MCF 10A (cell line): ENCODE measurements around the gene UBE2L6. TPM values are rescaled to one million over a fixed set of nuclear protein-coding genes. Genes with fewer than 3 reads are reported as not detected.

ENCODE experiments used
- BruUV-seq: library from RNA; stranded (reverse); fragments of 400-500 nt; replicated peaks from 2 replicates; lab custom pipeline; 2021; lab: Mats Ljungman, UMichigan
- CTCF ChIA-PET: fragments of 300-600 bp; sonication (Branson Sonifier 250); formaldehyde crosslinking; extraction: SDS; loops from one replicate; lab custom pipeline; 2021; ENCODE audit warnings: antibody characterized with exemption, inconsistent platforms; lab: Yijun Ruan, JAX
- POLR2A ChIA-PET: fragments of 300-600, 350-650 bp; sonication (Branson Sonifier 250); formaldehyde crosslinking; extraction: SDS; loops from one replicate; lab custom pipeline; 2020; ENCODE audit warnings: antibody characterized with exemption, inconsistent platforms; lab: Yijun Ruan, JAX
- DNase-seq: peaks from one replicate; pipeline ENCODE4 v3.0.0-alpha.2; 2018; ENCODE audit not compliant: unreplicated experiment
- H3K27ac Mint-ChIP-seq: one replicate; pipeline ENCODE4 v1.8.0; 2022; ENCODE audit warnings: mild to moderate bottlenecking, low read depth, mixed read lengths; ENCODE audit not compliant: unreplicated experiment
- H3K27me3 Mint-ChIP-seq: one replicate; pipeline ENCODE4 v1.8.0; 2022; ENCODE audit warnings: mixed read lengths; ENCODE audit not compliant: insufficient read depth, unreplicated experiment
- H3K36me3 Mint-ChIP-seq: one replicate; pipeline ENCODE4 v1.8.0; 2022; ENCODE audit warnings: mild to moderate bottlenecking, moderate library complexity, mixed read lengths; ENCODE audit not compliant: insufficient read depth, unreplicated experiment
- H3K4me1 Mint-ChIP-seq: one replicate; pipeline ENCODE4 v1.8.0; 2022; ENCODE audit warnings: mixed read lengths; ENCODE audit not compliant: insufficient read depth, unreplicated experiment
- H3K4me3 Mint-ChIP-seq: one replicate; pipeline ENCODE4 v1.8.0; 2022; ENCODE audit warnings: mild to moderate bottlenecking, moderate library complexity, mixed read lengths; ENCODE audit not compliant: unreplicated experiment
- H3K9me3 Mint-ChIP-seq: one replicate; pipeline ENCODE4 v1.8.0; 2022; ENCODE audit warnings: mixed read lengths; ENCODE audit not compliant: unreplicated experiment
- CTCF ChIP-seq: fragments of 200-600 bp; IDR thresholded peaks from one replicate; pipeline ENCODE4 v1.8.0; 2022; ENCODE audit warnings: antibody characterized with exemption, mild to moderate bottlenecking; ENCODE audit not compliant: unreplicated experiment
- intact Hi-C: fragments of 100-400 bp; cut with micrococcal nuclease; formaldehyde crosslinking; loops from 2 replicates; pipeline ENCODE4 v1.14.1; 2022
- total RNA-seq: library from RNA; stranded (reverse); gene quantifications from 2 replicates; pipeline ENCODE4 v1.2.3, GENCODE V29; 2022

Gene UBE2L6
- total RNA-seq, 1 experiment from 2014 or later = 17.0 TPM

DNA sequence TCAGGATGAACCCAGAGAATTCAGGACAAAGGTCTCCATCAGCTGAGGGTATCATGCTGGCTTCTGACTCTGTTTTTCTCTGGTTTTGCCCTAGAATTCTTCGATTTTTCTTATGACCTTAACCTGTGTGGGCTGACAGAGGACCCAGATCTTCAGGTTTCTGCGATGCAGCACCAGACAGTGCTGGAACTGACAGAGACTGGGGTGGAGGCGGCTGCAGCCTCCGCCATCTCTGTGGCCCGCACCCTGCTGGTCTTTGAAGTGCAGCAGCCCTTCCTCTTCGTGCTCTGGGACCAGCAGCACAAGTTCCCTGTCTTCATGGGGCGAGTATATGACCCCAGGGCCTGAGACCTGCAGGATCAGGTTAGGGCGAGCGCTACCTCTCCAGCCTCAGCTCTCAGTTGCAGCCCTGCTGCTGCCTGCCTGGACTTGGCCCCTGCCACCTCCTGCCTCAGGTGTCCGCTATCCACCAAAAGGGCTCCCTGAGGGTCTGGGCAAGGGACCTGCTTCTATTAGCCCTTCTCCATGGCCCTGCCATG lies 46.8 kb upstream of the UBE2L6 start:
- ChIA-PET CTCF (interaction anchor here (0.7 to 5.1 kb wide), 2 partner anchors 9 to 26 kb away, joined by 3 to 26 read pairs; no protein-coding TSS in a partner anchor), POLR2A (no interaction called here)
- intact Hi-C loops = no loop called here
- Mint-ChIP-seq H3K4me1 (no peaks in the 10 kb centered on the region), H3K36me3 (no peaks in the 10 kb centered on the region), H3K27me3 (peaks cover 36% of the 10 kb centered on the region), H3K9me3 (no peaks in the 10 kb centered on the region), H3K4me3 (no peak overlapping the region), H3K27ac (no peak overlapping the region)
- BruUV-seq = no TSS peak
- no peak for DNase-seq
- TF ChIP-seq CTCF = no peak

DNA sequence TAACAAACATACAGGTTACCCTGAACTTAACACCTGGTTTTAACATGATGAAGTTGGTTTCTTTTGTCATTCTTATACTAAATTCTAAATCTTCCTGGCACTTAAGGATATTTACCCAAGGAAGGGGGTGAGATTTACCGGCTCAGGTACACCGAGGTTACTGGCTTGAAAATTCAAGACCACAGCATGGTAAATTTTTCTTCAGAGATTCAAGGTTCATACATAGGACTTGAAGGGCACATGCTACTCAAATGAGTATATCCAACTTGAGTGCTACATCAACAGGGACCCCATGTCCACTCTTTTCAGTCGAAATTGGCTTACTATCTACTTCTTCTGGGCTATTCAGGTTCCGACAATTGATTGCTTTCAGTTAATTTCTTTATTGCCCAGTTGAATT lies 42.7 kb upstream of the UBE2L6 start:
- no TSS peak for BruUV-seq
- TF ChIP-seq CTCF = no peak
- H3K36me3 Mint-ChIP-seq = no peaks in the 10 kb centered on the region
- POLR2A ChIA-PET = no interaction called here
- H3K27me3 Mint-ChIP-seq = peaks cover 54% of the 10 kb centered on the region
- H3K4me1 Mint-ChIP-seq = no peaks in the 10 kb centered on the region
- CTCF ChIA-PET = interaction anchor here (1.0 kb wide), 2 partner anchors 42 to 117 kb away, joined by 3 read pairs; partner anchors contain the start of gene UBE2L6
- no peak for DNase-seq
- intact Hi-C loops = no loop called here
- no peaks in the 10 kb centered on the region for H3K9me3 Mint-ChIP-seq
- no peak overlapping the region for H3K4me3 Mint-ChIP-seq
- no peak overlapping the region for H3K27ac Mint-ChIP-seq

GRCh38 chr11:57605028-57605420 lies 37.6 kb upstream of the UBE2L6 start:
- BruUV-seq = no TSS peak
- intact Hi-C loops = no loop called here
- Mint-ChIP-seq H3K4me1 (no peaks in the 10 kb centered on the region), H3K9me3 (no peaks in the 10 kb centered on the region), H3K36me3 (no peaks in the 10 kb centered on the region), H3K27ac (no peak overlapping the region), H3K4me3 (no peak overlapping the region), H3K27me3 (peaks cover 29% of the 10 kb centered on the region)
- ChIA-PET POLR2A (interaction anchor here (0.7 kb wide), 1 partner anchor 42 kb away, joined by 3 read pairs; no protein-coding TSS in a partner anchor), CTCF (interaction anchor here (0.6 to 1.1 kb wide), 3 partner anchors 9 to 221 kb away, joined by 3 to 5 read pairs (median 4); no protein-coding TSS in a partner anchor)
- TF ChIP-seq CTCF = no peak
- no peak for DNase-seq

DNA sequence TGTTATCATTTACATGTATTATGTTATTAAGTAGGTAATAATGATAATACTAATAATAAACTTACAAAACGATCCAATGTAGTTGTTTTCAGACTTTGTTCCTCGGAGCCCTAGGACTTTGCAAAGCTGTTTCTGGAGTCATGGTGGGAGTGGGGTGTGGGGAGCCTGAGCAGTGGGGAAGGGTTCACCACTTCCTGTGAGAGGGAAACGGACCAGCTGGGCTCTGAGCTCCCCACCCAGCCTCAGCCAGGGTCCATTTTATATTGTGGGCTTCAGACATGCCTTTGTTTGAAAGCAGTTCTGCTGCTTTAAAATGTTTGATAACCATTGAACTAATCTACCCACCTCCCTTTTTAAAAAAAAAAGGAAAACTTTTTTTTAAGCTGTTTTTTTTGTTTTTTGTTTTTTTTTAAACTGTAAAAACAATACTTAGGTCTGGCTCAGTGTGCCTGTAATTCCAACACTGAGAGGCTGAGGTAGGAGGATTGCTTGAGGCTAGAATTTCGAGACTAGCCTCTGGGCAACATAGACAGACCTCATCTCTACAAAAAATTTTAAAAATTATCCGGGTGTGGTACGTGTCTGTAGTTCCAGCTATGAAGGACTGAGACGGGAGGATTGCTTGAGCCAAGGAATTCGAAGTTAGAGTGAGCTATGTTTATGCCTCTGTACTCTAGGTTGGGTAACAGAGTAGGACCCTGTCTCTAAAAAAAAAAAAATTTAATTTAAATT lies 37.0 kb upstream of the UBE2L6 start:
- Mint-ChIP-seq H3K27ac (no peak overlapping the region), H3K9me3 (no peaks in the 10 kb centered on the region), H3K4me3 (no peak overlapping the region), H3K27me3 (peaks cover 29% of the 10 kb centered on the region), H3K36me3 (no peaks in the 10 kb centered on the region), H3K4me1 (peaks cover 3% of the 10 kb centered on the region)
- ChIA-PET CTCF (interaction anchor here (0.6 to 1.1 kb wide), 3 partner anchors 9 to 220 kb away, joined by 3 to 5 read pairs (median 4); no protein-coding TSS in a partner anchor), POLR2A (interaction anchor here (0.6 kb wide), 1 partner anchor 61 kb away, joined by 4 read pairs; no protein-coding TSS in a partner anchor)
- no peak for DNase-seq
- no peak for TF ChIP-seq CTCF
- intact Hi-C loops = no loop called here
- no TSS peak for BruUV-seq
